ENCODE results near the gene ZNF322. TPM values are rescaled to one million over a fixed set of nuclear protein-coding genes. Genes with fewer than 3 reads are reported as not detected.
A peak's percentile ranks its signal among the peaks of the same experiment; 100 is the strongest.

The ZNF322 gene
- total and polyA plus RNA-seq, 7 donors = 4.2 to 13.6 (median 9.0) TPM

- intact Hi-C loops (cut with DNase I) = no loop called here
- H3K27me3 ChIP-seq (ENCODE audit: insufficient read depth in 3 of 3, low read length in 2 of 3) = no peaks in the 10 kb centered on the region
- H3K36me3 ChIP-seq (ENCODE audit: insufficient read depth in 1 of 2, low read depth in 1 of 2) = peaks cover 7 to 25% of the 10 kb centered on the region in 2 donors
- H3K4me1 ChIP-seq = peaks cover 7% of the 10 kb centered on the region
- no peaks in the 10 kb centered on the region for H3K9me3 ChIP-seq
- H3K27ac ChIP-seq = no peak overlapping the region
- no peak for TF ChIP-seq CTCF (IDR thresholded peaks at IDR 0.05)
- no peak overlapping the region for H3K4me3 ChIP-seq
- DNase-seq = no peak
- ATAC-seq = no peak
- WGBS, 3 donors = 87 to 90% (median 88%) methylated on average over 3 of the region's 3 CpGs
These were observed 57.3 kb downstream of the ZNF322 start for GRCh38 chr6:26602262-26602661.

DNA sequence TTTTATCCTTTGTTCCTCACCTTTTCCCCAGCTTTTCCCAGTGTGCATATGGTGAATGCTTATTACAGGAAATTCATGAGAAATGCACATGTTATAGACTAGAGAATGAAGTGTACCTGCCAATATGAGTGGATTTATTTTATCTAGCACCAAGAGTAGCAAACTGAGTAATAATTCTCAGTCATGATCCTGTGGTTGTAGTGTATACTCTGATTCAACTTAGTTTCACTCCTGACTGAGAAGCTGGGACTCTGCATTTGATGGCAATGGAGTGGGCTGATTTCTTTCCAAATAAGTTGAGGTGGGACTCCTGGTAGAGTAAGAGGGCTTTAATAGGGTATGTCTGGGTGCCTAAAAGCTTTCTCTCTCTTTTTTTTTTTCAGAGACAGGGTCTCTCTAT, 58.8 kb downstream of the ZNF322 start:
- no peak for DNase-seq
- peaks cover 7 to 25% of the 10 kb centered on the region in 2 donors for H3K36me3 ChIP-seq (ENCODE audit: insufficient read depth in 1 of 2, low read depth in 1 of 2)
- H3K27me3 ChIP-seq (ENCODE audit: insufficient read depth in 3 of 3, low read length in 2 of 3) = no peaks in the 10 kb centered on the region
- no peak for TF ChIP-seq CTCF (IDR thresholded peaks at IDR 0.05)
- peaks cover 7% of the 10 kb centered on the region for H3K4me1 ChIP-seq
- no peak overlapping the region for H3K4me3 ChIP-seq
- H3K27ac ChIP-seq = no peak overlapping the region
- no peak for ATAC-seq
- intact Hi-C loops (cut with DNase I) = no loop called here
- no peaks in the 10 kb centered on the region for H3K9me3 ChIP-seq

DNA sequence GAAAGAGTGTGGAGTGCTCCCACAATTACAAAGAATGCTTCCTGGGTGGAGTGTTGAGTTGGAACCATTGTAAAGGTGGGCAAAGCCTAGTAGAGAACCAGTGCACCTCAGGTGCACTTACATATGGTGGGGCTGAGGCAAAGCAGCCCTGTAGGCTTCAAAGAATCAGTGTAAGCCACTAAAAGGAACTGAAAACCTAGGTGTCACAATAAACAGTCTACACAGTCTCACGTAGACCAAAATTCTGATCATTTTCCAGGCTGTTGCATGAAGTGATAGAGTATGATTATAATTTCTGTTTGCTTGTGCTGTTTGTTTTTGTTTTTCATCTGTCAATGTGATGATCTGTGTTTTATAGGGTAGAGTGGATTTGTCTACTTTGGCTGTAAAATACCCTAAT, 60.0 kb downstream of the ZNF322 start:
- intact Hi-C loops (cut with DNase I) = no loop called here
- H3K4me3 ChIP-seq = no peak overlapping the region
- peaks cover 7 to 25% of the 10 kb centered on the region in 2 donors for H3K36me3 ChIP-seq (ENCODE audit: insufficient read depth in 1 of 2, low read depth in 1 of 2)
- H3K27ac ChIP-seq = no peak overlapping the region
- no peaks in the 10 kb centered on the region for H3K9me3 ChIP-seq
- peaks cover 13% of the 10 kb centered on the region for H3K4me1 ChIP-seq
- no peak for TF ChIP-seq CTCF (IDR thresholded peaks at IDR 0.05)
- H3K27me3 ChIP-seq (ENCODE audit: insufficient read depth in 3 of 3, low read length in 2 of 3) = no peaks in the 10 kb centered on the region
- ATAC-seq (no peak), DNase-seq (no peak)
- WGBS, 3 donors = 72 to 86% (median 72%) methylated on average over 1 of the region's 1 CpG

- Histone ChIP-seq H3K36me3 (ENCODE audit: insufficient read depth in 1 of 2, low read depth in 1 of 2) (peaks cover 7 to 25% of the 10 kb centered on the region in 2 donors), H3K4me1 (peaks cover 13% of the 10 kb centered on the region), H3K9me3 (no peaks in the 10 kb centered on the region), H3K4me3 (no peak overlapping the region), H3K27me3 (ENCODE audit: insufficient read depth in 3 of 3, low read length in 2 of 3) (no peaks in the 10 kb centered on the region), H3K27ac (no peak overlapping the region)
- 76 to 94% (median 81%) methylated on average over 1 of the region's 1 CpG for WGBS, 3 donors
- intact Hi-C loops (cut with DNase I) = no loop called here
- ATAC-seq = no peak
- no peak for TF ChIP-seq CTCF (IDR thresholded peaks at IDR 0.05)
- no peak for DNase-seq
These were observed 60.4 kb downstream of the ZNF322 start for GRCh38 chr6:26599134-26599533.

DNA sequence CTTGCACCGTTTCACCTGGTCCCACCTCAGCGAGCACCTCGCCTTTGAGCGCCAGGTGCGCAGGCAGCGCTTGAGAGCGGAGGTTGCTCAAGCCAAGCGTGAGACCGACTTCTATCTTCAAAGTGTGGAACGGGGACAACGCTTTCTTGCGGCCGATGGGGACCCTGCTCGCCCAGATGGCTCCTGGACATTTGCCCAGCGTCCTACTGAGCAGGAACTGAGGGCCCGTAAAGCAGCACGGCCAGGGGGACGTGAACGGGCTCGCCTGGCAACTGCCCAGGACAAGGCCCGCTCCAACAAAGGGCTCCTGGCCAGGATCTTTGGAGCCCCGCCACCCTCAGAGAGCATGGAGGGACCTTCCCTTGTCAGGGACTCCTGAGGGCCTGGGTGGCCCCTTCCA, 61.3 kb downstream of the ZNF322 start:
- TF ChIP-seq CTCF (IDR thresholded peaks at IDR 0.05) = no peak
- Histone ChIP-seq H3K4me1 (peaks cover 13% of the 10 kb centered on the region), H3K4me3 (peak overlapping the region; percentile 95), H3K27me3 (ENCODE audit: insufficient read depth in 3 of 3, low read length in 2 of 3) (peaks cover 0 to 7% (median 0%) of the 10 kb centered on the region in 3 donors), H3K36me3 (ENCODE audit: insufficient read depth in 1 of 2, low read depth in 1 of 2) (peaks cover 7 to 25% of the 10 kb centered on the region in 2 donors), H3K27ac (no peak overlapping the region), H3K9me3 (no peaks in the 10 kb centered on the region)
- intact Hi-C loops (cut with DNase I) = no loop called here
- no peak for ATAC-seq
- DNase-seq = no peak
- 83 to 88% (median 87%) methylated on average over 22 of the region's 22 CpGs for WGBS, 3 donors
